GM12874 (cell line): ENCODE measurements around the gene GFAP.

Experiments used
- TF ChIP-seq, protein P1 (sequence below): IDR thresholded peaks from 2 replicates; pipeline ENCODE4 v1.5.1; 2011; ENCODE audit warnings: low read depth, mild to moderate bottlenecking, control low read depth, low read length, moderate library complexity; ENCODE audit not compliant: insufficient read depth

The GFAP gene

GRCh38 chr17:44952946-44953475 lies 37.7 kb upstream of the GFAP start:
- TF ChIP-seq, protein P1, sequence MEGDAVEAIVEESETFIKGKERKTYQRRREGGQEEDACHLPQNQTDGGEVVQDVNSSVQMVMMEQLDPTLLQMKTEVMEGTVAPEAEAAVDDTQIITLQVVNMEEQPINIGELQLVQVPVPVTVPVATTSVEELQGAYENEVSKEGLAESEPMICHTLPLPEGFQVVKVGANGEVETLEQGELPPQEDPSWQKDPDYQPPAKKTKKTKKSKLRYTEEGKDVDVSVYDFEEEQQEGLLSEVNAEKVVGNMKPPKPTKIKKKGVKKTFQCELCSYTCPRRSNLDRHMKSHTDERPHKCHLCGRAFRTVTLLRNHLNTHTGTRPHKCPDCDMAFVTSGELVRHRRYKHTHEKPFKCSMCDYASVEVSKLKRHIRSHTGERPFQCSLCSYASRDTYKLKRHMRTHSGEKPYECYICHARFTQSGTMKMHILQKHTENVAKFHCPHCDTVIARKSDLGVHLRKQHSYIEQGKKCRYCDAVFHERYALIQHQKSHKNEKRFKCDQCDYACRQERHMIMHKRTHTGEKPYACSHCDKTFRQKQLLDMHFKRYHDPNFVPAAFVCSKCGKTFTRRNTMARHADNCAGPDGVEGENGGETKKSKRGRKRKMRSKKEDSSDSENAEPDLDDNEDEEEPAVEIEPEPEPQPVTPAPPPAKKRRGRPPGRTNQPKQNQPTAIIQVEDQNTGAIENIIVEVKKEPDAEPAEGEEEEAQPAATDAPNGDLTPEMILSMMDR: no peak

- TF ChIP-seq, protein P1: no peak
Measured at GRCh38 chr17:44948315-44948795, 33.1 kb upstream of the GFAP start.

DNA sequence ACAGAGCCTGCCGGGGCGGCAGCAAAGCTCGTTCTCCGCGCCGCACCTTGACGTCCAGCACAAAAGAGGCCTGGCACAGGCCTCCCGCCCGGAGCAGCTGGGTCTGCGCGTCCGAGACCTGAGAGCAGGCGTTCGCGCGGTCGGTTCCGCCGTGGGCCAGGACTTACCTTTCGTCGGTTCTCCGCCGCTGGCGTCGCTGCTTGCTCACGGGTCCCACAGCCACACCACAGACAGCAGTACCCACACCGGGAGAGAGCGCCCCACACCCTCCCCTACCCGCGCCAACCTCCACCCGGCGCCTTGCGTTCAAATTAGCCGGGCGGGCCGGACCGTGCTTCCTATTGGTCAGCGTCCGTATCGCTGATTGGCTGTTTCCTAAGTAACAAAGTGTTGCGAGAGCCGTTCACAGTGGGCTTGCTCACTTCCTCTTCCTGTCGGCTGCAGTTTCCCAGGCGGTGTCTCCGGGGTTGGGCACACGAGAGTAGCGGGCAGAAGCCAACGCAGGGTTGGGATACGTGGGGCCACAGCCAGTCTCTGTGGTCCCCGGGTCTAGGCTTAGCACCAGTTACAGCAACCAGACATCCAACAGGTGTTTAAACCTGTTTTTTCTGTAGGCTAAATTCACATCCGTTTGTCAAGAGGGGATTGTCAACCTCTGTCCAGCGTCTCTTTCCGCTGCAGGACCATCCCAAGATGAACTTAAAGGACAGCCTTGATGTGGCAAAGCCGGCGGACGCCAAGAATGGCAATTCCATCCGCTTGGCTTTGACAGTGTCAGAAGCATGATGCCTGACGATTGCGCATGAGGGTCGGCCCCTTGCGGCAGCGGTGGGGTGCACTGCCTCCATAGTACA lies 32.4 kb upstream of the GFAP start, which contains the start of gene KIF18B:
Gene KIF18B, minus strand, starts transcription at position 313 of the 854 bp plus-strand sequence. CDS start 11,429 bp downstream, outside the sequence.
- TF ChIP-seq, protein P1: no peak

DNA sequence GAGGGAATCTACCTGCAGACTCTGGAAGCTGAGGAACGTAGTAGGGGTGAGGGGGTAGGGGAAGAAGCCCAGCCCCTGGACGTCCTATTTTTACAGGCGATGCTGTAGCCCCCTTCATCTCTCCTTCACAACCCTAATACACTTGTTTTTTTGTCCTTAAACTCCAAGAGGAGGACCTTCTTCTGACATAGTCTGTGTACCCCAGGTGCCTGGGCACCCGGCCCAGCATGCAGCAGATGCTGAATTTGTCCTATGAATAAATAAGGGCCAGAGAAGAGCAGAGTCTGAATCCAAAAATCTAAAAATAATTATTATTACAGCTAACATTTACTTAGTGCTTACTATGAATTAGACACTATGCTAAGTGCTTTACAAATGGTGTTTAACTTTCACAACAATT lies 27.2 kb upstream of the GFAP start:
- TF ChIP-seq, protein P1: no peak

DNA sequence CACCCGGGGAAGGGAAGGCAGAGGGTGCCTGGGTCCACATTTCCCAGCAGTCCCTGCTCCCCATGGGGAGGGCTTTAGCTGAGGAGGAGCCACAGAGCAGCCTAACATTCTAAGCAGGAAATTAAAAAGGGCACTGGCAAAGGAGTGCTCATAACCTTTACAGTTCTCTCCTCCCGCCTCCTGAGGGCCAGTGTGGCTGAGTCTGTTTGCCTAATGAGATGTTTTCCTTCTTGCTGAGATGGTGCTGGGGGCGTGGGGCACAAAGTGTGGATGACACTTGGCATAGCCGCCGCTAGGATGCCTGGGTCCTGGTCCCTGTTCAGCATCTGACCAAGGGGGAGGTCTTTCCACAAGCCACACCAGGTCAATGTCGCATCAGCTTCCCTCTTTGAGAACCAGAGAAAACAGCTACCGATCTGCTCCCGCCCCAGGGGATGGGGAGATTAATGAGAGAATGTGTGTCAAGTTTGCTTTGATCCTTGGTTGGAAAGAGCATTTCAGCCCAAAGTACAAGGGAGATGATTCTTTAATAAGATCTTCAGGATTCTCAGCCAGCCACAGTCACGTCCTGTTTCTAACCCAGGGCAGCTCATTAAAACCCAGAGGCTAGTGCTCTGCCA lies 26.5 kb upstream of the GFAP start:
- TF ChIP-seq, protein P1: no peak

GRCh38 chr17:44940768-44941167 lies 25.5 kb upstream of the GFAP start:
- TF ChIP-seq, protein P1: no peak

GRCh38 chr17:44940317-44940716 lies 25.0 kb upstream of the GFAP start:
- TF ChIP-seq, protein P1: no peak
